Suprapubic skin (tissue), 3 donors: ENCODE results near the gene IPPK.

Source experiments
- POLR2AphosphoS5 ChIP-seq, 3 donors: sonication (generic); formaldehyde crosslinking; IDR thresholded peaks; one replicate each; pipeline ENCODE4 v1.6.1; 2017; ENCODE audit warnings: antibody characterized with exemption in 3 of 3
- TF ChIP-seq, protein P1 (sequence below), 2 donors: fragments of 200-600 bp in 1 of 2; fragments of 450-650 bp in 1 of 2; sonication (generic) in 1 of 2; IDR thresholded peaks; one replicate each; pipeline ENCODE4 v1.5.1; 2016 to 2019; ENCODE audit warnings: antibody characterized with exemption in 2 of 2, mild to moderate bottlenecking in 1 of 2, moderate library complexity in 1 of 2

DNA sequence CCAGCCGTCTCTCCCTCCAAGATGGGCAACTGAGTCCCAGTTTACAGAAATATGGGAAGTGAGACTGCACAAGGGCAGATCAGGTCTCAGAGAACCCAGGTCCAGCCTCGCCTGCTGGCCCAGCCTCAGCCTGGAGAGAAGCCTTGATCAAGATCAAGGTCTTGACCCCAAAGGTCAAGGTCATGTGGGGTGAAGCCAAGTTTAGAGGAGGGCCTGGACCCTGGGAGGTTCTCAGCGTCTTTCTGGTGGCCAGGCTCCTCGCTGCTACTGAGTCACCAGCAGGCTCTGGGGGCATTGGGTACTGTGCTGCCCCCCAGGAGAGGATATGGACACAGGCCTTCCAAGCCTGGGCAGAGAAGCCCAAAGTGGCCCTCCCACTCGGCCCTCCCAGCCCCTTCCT is 8.8 kb downstream of the IPPK start:
- TF ChIP-seq, protein P1, sequence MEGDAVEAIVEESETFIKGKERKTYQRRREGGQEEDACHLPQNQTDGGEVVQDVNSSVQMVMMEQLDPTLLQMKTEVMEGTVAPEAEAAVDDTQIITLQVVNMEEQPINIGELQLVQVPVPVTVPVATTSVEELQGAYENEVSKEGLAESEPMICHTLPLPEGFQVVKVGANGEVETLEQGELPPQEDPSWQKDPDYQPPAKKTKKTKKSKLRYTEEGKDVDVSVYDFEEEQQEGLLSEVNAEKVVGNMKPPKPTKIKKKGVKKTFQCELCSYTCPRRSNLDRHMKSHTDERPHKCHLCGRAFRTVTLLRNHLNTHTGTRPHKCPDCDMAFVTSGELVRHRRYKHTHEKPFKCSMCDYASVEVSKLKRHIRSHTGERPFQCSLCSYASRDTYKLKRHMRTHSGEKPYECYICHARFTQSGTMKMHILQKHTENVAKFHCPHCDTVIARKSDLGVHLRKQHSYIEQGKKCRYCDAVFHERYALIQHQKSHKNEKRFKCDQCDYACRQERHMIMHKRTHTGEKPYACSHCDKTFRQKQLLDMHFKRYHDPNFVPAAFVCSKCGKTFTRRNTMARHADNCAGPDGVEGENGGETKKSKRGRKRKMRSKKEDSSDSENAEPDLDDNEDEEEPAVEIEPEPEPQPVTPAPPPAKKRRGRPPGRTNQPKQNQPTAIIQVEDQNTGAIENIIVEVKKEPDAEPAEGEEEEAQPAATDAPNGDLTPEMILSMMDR (IDR thresholded peaks at IDR 0.05), result no peak
- no peak for TF ChIP-seq POLR2AphosphoS5 (IDR thresholded peaks at IDR 0.05)
